Measurements from ENCODE around the gene CENPP. TPM values are rescaled to one million over a fixed set of nuclear protein-coding genes. Genes with fewer than 3 reads are reported as not detected.
"Not testable (repeated sequence)": the region's sequence is repeated elsewhere in the genome, so short reads cannot be mapped to it uniquely, and the experiment has no call there.

Gene CENPP
- total RNA-seq, 2 donors from 2014 or later: 0.78 to 2.3 TPM

- no peak overlapping the region for H3K4me3 ChIP-seq
- no peak overlapping the region for H3K27ac ChIP-seq
- H3K9me3 ChIP-seq: no peaks in the 10 kb centered on the region
- ATAC-seq (no peak), DNase-seq (no peak)
- peaks cover 11% of the 10 kb centered on the region for H3K4me1 ChIP-seq
- no peaks in the 10 kb centered on the region for H3K36me3 ChIP-seq (replicated peaks in 1 of 2; ENCODE audit: insufficient read depth in 1 of 2, low read depth in 2 of 2)
- no peaks in the 10 kb centered on the region for H3K27me3 ChIP-seq
- intact Hi-C loops (cut with DNase I): no loop called here
- TF ChIP-seq POLR2A (IDR thresholded peaks at IDR 0.05): no peak
- TF ChIP-seq, protein P1, sequence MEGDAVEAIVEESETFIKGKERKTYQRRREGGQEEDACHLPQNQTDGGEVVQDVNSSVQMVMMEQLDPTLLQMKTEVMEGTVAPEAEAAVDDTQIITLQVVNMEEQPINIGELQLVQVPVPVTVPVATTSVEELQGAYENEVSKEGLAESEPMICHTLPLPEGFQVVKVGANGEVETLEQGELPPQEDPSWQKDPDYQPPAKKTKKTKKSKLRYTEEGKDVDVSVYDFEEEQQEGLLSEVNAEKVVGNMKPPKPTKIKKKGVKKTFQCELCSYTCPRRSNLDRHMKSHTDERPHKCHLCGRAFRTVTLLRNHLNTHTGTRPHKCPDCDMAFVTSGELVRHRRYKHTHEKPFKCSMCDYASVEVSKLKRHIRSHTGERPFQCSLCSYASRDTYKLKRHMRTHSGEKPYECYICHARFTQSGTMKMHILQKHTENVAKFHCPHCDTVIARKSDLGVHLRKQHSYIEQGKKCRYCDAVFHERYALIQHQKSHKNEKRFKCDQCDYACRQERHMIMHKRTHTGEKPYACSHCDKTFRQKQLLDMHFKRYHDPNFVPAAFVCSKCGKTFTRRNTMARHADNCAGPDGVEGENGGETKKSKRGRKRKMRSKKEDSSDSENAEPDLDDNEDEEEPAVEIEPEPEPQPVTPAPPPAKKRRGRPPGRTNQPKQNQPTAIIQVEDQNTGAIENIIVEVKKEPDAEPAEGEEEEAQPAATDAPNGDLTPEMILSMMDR (IDR thresholded peaks at IDR 0.05): no peak
- WGBS, 2 donors: 91 to 100% methylated on average over 5 of the region's 5 CpGs
Measured at GRCh38 chr9:92620845-92621244, 295.1 kb downstream of the CENPP start.

- H3K27me3 ChIP-seq; H3K27ac ChIP-seq; DNase-seq; H3K4me1 ChIP-seq; intact Hi-C loops (cut with DNase I); H3K4me3 ChIP-seq; H3K36me3 ChIP-seq (replicated peaks in 1 of 2; ENCODE audit: insufficient read depth in 1 of 2, low read depth in 2 of 2); ATAC-seq; H3K9me3 ChIP-seq: not testable (repeated sequence)
- WGBS, 2 donors: 86 to 92% methylated on average over 3 of the region's 3 CpGs
Measured at GRCh38 chr9:92623936-92624335, 298.2 kb downstream of the CENPP start.

DNA sequence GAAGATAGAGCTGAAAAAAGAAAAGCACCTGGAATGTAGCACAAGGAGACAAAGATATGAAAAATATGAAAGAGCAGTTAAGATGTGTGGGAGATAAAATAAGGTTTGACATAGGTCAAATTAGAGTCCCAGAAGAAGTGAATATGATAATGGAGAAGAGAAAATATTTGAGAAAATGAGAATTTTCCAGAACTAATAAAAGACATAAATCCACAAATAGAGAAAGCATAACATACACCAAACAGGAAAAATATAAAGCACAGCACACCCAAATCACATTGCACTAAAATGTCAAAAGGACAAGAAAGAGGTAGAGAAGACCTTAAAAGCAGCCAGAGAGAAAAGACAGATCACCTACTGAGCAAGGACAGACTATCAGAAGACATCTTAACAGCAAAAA is 300.7 kb downstream of the CENPP start:
- TF ChIP-seq POLR2A (IDR thresholded peaks at IDR 0.05): no peak
- TF ChIP-seq, protein P1 (IDR thresholded peaks at IDR 0.05): no peak
- Histone ChIP-seq H3K36me3 (replicated peaks in 1 of 2; ENCODE audit: insufficient read depth in 1 of 2, low read depth in 2 of 2) (no peaks in the 10 kb centered on the region), H3K9me3 (no peaks in the 10 kb centered on the region), H3K4me3 (no peak overlapping the region), H3K27me3 (no peaks in the 10 kb centered on the region), H3K4me1 (no peaks in the 10 kb centered on the region), H3K27ac (no peak overlapping the region)
- DNase-seq (no peak), ATAC-seq (no peak)
- intact Hi-C loops (cut with DNase I): no loop called here

GRCh38 chr9:92627651-92628050 is 301.9 kb downstream of the CENPP start:
- no peak for ATAC-seq
- Histone ChIP-seq H3K4me3 (no peak overlapping the region), H3K27ac (no peak overlapping the region), H3K27me3 (no peaks in the 10 kb centered on the region), H3K4me1 (no peaks in the 10 kb centered on the region), H3K36me3 (replicated peaks in 1 of 2; ENCODE audit: insufficient read depth in 1 of 2, low read depth in 2 of 2) (no peaks in the 10 kb centered on the region), H3K9me3 (no peaks in the 10 kb centered on the region)
- no peak for TF ChIP-seq POLR2A (IDR thresholded peaks at IDR 0.05)
- TF ChIP-seq, protein P1 (IDR thresholded peaks at IDR 0.05): no peak
- intact Hi-C loops (cut with DNase I): no loop called here
- WGBS, 2 donors: 81 to 86% methylated on average over 5 of the region's 5 CpGs
- no peak for DNase-seq

DNA sequence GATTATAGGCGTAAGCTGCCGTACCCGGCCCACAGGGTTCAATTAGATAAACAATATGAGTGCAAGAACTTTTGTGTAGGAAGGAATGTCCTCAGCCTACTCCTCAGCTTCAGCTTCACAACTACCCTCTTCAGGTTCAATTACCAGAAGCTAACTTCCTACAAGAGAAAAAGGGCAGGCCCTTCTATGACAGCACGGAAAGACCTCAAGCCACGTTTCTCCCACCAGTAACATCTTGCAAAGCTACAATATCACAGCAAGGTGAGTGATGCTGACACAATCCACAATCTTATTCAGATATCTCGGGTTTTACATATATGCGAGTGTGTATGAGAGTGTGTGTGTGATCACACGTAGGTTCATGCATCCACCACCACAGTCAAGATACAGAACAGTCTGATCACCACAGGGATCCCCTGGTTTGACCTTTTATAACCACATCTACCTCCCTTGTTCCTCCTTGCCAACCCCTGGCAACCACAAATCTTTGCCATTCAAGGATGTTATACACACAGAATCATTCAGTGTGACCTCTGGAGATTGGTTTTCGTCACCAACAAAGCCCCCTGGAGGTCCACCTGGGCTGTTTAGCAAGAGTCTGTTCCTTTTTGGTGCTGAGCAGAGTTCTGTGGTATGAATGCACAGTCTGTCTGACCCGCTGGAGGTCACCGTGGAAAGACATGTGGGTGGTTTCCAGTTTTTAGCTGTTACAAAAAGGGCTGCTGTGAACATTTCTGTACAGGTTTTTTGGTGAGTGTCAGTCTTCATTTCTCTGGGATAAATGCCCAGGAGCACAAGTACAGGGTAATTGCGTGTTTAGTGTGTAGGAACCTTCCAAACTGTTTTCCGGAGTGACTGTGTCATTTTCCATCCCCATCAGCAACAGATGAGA is 305.9 kb downstream of the CENPP start:
- H3K27ac ChIP-seq: no peak overlapping the region
- H3K4me3 ChIP-seq: no peak overlapping the region
- intact Hi-C loops (cut with DNase I): no loop called here
- H3K4me1 ChIP-seq: no peaks in the 10 kb centered on the region
- H3K27me3 ChIP-seq: no peaks in the 10 kb centered on the region
- H3K9me3 ChIP-seq: no peaks in the 10 kb centered on the region
- H3K36me3 ChIP-seq (replicated peaks in 1 of 2; ENCODE audit: insufficient read depth in 1 of 2, low read depth in 2 of 2): peaks cover 0 to 4% of the 10 kb centered on the region in 2 donors
- ATAC-seq: no peak
- no peak for DNase-seq
- 92% methylated on average over 13 of the region's 13 CpGs for WGBS, 2 donors
- TF ChIP-seq POLR2A (IDR thresholded peaks at IDR 0.05): no peak
- TF ChIP-seq, protein P1 (IDR thresholded peaks at IDR 0.05): no peak

All from body of pancreas (tissue), 4 donors.